22Rv1 (cell line): ENCODE results near the gene BMS1.

Experiments
- CTCF ChIP-seq: fragments of 450-650 bp; IDR thresholded peaks from 2 replicates; pipeline ENCODE4 v1.5.1; 2017; ENCODE audit warnings: mild to moderate bottlenecking
- ZFX ChIP-seq: fragments of 450-650 bp; IDR thresholded peaks from 2 replicates; pipeline ENCODE4 v1.6.1; 2017; ENCODE audit warnings: antibody characterized with exemption, borderline replicate concordance

GRCh38 chr10:42753507-42754154 lies 29.0 kb upstream of the BMS1 start:
- TF ChIP-seq CTCF (peak; percentile 63), ZFX (no peak)
